Choroid plexus epithelial cell (primary cell): ENCODE measurements around the gene APBB2.

ENCODE experiments used
- DNase-seq: peaks from one replicate; pipeline ENCODE4 v3.0.0-alpha.2; 2010; ENCODE audit warnings: low read depth
- H3K4me3 ChIP-seq: 2 replicates; pipeline ENCODE4 v1.5.1; 2011; ENCODE audit warnings: low read depth, mild to moderate bottlenecking, control low read depth, low read length, moderate library complexity
- CTCF ChIP-seq: conservative IDR thresholded peaks from 2 replicates; pipeline ENCODE4 v1.5.1; 2011; ENCODE audit warnings: low read depth, mild to moderate bottlenecking, control low read depth, inconsistent platforms, low read length, moderate library complexity

Gene APBB2

GRCh38 chr4:40990236-40990898, 224.0 kb downstream of the APBB2 start:
- peak; percentile 97 for DNase-seq
- no peak for TF ChIP-seq CTCF
- H3K4me3 ChIP-seq, result no peak overlapping the region

GRCh38 chr4:40987151-40987550, 227.2 kb downstream of the APBB2 start:
- no peak overlapping the region for H3K4me3 ChIP-seq
- TF ChIP-seq CTCF, result no peak
- DNase-seq, result no peak

GRCh38 chr4:40986375-40986774, 228.0 kb downstream of the APBB2 start:
- DNase-seq, result no peak
- no peak overlapping the region for H3K4me3 ChIP-seq
- no peak for TF ChIP-seq CTCF

- no peak for DNase-seq
- no peak overlapping the region for H3K4me3 ChIP-seq
- TF ChIP-seq CTCF, result no peak
Observed at GRCh38 chr4:40984051-40984450, 230.3 kb downstream of the APBB2 start.

GRCh38 chr4:40980318-40980883, 233.9 kb downstream of the APBB2 start:
- TF ChIP-seq CTCF, result peak; percentile 62
- DNase-seq, result no peak

GRCh38 chr4:40978548-40978947, 235.8 kb downstream of the APBB2 start:
- no peak overlapping the region for H3K4me3 ChIP-seq
- no peak for TF ChIP-seq CTCF
- peak; percentile 46 for DNase-seq

More at GRCh38 chr4:40980318-40980883, 233.9 kb downstream of the APBB2 start:
- H3K4me3 ChIP-seq, result no peak overlapping the region

- peak; percentile 64 for TF ChIP-seq CTCF
- DNase-seq, result peak; percentile 79
Observed at GRCh38 chr4:40976343-40976742, 238.0 kb downstream of the APBB2 start.

More at GRCh38 chr4:40976343-40976742, 238.0 kb downstream of the APBB2 start:
- H3K4me3 ChIP-seq, result no peak overlapping the region
